SU-DHL-6 (cell line): Measurements from ENCODE around the gene DOK6.

Experiments used
- CTCF ChIP-seq: fragments of 200-600 bp; sonication (generic); IDR thresholded peaks from one replicate; pipeline ENCODE4 v1.5.1; 2017; ENCODE audit warnings: antibody characterized with exemption, mild to moderate bottlenecking, low read length, moderate library complexity; ENCODE audit not compliant: insufficient read depth, poor library complexity, severe bottlenecking
- EZH2phosphoT487 ChIP-seq: fragments of 200-600 bp; sonication (generic), shearing (Covaris generic); conservative IDR thresholded peaks from 2 replicates; pipeline ENCODE4 v1.6.1; 2018; ENCODE audit warnings: mild to moderate bottlenecking, antibody characterized with exemption, low read length, moderate library complexity, mixed read lengths

GRCh38 chr18:69841117-69841516 lies 440.4 kb downstream of the DOK6 start:
- TF ChIP-seq CTCF, result no peak
- no peak for TF ChIP-seq EZH2phosphoT487
